NB4 (cell line): ENCODE data around the gene TRAPPC10.

Experiments used
- DNase-seq: peaks from one replicate; pipeline ENCODE4 v3.0.0; 2010; ENCODE audit warnings: low read depth
- H3K4me3 ChIP-seq: one replicate; pipeline ENCODE4 v1.5.1; 2011; ENCODE audit warnings: mild to moderate bottlenecking, low read depth, low read length, moderate library complexity
- CTCF ChIP-seq: IDR thresholded peaks from one replicate; pipeline ENCODE4 v1.5.1; 2012; ENCODE audit warnings: low read depth, low read length
- MAX ChIP-seq: IDR thresholded peaks from 2 replicates; pipeline ENCODE4 v1.6.1; 2011; ENCODE audit warnings: low read depth, low read length
- MYC ChIP-seq: IDR thresholded peaks from 2 replicates; pipeline ENCODE4 v1.6.1; 2011; ENCODE audit warnings: low read depth, low read length
- POLR2A ChIP-seq: IDR thresholded peaks from 2 replicates; pipeline ENCODE4 v1.6.1; 2011; ENCODE audit warnings: mild to moderate bottlenecking; ENCODE audit not compliant: insufficient read length; ENCODE audit errors: extremely low read depth

Gene TRAPPC10

GRCh38 chr21:43994646-43995045 lies 17.5 kb upstream of the TRAPPC10 start:
- H3K4me3 ChIP-seq: no peak overlapping the region
- TF ChIP-seq MAX: no peak
- TF ChIP-seq CTCF: no peak
- no peak for TF ChIP-seq MYC
- no peak for TF ChIP-seq POLR2A
- no peak for DNase-seq

- TF ChIP-seq CTCF (no peak), MYC (no peak), POLR2A (no peak), MAX (no peak)
- no peak for DNase-seq
These were observed 16.5 kb upstream of the TRAPPC10 start for GRCh38 chr21:43995521-43996105.

GRCh38 chr21:43997766-43998742 lies 14.1 kb upstream of the TRAPPC10 start:
- DNase-seq: no peak

More at GRCh38 chr21:43995521-43996105, 16.5 kb upstream of the TRAPPC10 start:
- no peak overlapping the region for H3K4me3 ChIP-seq

GRCh38 chr21:44000360-44000759 lies 11.7 kb upstream of the TRAPPC10 start:
- H3K4me3 ChIP-seq: no peak overlapping the region
- DNase-seq: no peak
- TF ChIP-seq MAX (no peak), CTCF (no peak), POLR2A (no peak), MYC (no peak)

More at GRCh38 chr21:43997766-43998742, 14.1 kb upstream of the TRAPPC10 start:
- H3K4me3 ChIP-seq: no peak overlapping the region
- no peak for TF ChIP-seq POLR2A
- TF ChIP-seq CTCF: no peak
- TF ChIP-seq MYC: no peak
- no peak for TF ChIP-seq MAX

- TF ChIP-seq MAX: no peak
- TF ChIP-seq MYC: no peak
- no peak for TF ChIP-seq POLR2A
- TF ChIP-seq CTCF: no peak
- no peak overlapping the region for H3K4me3 ChIP-seq
- no peak for DNase-seq
These were observed 9.6 kb upstream of the TRAPPC10 start for GRCh38 chr21:44002511-44002910.
